ENCODE measurements around the gene EGR2.

The EGR2 gene

DNA sequence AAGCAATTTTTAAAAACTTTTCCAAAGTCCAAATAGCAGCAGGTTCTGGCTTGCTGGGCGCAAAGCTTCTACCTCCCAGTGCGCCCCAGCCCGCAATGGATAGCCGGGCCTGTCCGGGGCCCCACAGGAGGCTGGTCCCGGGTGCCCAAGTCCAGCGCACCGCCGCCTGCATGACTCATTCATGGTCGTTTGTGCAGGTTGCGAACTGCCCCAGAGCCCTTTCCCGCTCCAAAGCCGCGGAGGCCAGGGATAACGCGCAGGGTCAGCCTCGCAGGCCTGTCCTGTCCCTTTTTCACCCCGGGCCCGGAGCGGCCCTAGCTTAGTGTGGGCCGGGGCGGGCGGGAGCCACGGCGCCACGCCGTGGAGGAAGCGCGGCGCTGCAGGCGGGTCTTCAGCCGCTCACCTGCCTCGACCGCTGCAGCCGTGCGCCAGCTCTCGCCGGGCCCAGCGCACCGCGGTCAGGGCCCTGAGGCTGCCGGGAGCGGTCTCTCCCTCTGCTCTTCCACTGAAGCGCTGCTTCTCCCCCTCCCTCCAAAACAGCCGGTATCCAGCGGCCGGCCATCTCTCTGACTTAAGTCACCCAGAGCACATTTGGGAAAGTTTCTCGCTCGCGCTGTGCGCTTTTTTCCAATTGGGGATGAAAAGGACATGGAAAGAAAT lies 1.7 kb upstream of the EGR2 start:
- peak; percentile 89 for DNase-seq

DNA sequence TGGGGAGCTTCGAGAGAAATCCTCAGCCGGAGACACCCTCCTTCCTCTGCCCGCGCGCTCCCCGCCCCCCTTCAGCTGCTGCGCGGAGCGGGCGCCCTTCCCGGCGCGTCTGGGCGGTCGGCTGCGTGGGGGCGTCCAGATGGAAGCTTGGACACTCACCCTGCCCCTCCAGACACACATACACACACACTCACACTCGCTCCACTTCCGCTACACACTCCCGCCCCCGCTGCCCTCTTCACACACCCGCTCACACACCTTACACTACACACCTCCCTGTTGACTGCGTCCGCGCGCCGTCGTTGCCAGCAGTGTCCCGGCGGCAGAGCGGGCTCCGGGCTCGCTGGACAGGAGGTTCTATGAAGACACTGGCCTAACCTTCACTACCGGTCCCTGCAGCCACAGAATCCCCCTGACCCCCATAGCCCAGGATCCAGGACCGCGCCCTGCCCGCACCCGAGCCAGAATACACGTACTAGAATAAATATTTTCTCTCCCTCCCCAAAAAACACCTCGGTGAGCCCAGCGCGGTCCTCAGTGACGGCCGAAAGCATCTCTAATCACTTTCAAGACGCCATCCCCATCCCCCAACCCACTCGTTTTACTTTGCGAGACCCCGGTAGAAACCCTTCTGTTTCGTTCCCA lies 1.1 kb upstream of the EGR2 start:
- peak; percentile 88 for DNase-seq

DNA sequence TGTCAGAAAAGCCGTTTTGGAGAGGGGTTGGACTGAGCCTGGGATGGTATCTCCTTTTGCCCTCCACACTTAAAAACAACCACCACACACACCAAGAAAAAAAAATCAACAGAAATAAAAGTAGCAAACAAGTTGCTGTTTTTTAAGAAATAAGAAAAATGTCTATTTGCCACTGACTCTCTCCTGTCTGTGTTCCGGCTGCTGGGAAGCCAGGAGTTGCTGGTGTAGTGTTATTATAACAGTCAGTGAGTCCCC lies 163 bp downstream of the EGR2 start:
- DNase-seq: no peak

- peak; percentile 76 for DNase-seq
Measured at GRCh38 chr10:62815381-62816075, 638 bp downstream of the EGR2 start.

GRCh38 chr10:62814756-62815380 lies 1.3 kb downstream of the EGR2 start:
- DNase-seq: peak; percentile 73

DNA sequence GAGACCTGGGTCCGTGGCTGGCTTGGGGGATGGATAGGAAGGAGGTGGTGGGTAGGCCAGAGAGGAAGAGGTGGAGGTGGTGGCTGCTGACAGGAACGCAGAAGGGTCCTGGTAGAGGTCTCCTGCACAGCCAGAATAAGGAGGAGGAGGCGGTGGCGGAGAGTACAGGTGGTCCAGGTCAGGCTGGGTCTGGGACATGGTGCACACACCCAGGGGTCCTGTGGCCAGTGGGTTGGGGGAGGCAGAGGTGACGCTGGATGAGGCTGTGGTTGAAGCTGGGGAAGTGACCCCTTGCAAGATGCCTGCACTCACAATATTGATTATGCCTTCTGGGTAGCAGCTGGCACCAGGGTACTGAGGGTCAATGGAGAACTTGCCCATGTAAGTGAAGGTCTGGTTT lies 2.2 kb downstream of the EGR2 start:
- no peak for DNase-seq

GRCh38 chr10:62813453-62813852 lies 2.7 kb downstream of the EGR2 start:
- no peak for DNase-seq

DNA sequence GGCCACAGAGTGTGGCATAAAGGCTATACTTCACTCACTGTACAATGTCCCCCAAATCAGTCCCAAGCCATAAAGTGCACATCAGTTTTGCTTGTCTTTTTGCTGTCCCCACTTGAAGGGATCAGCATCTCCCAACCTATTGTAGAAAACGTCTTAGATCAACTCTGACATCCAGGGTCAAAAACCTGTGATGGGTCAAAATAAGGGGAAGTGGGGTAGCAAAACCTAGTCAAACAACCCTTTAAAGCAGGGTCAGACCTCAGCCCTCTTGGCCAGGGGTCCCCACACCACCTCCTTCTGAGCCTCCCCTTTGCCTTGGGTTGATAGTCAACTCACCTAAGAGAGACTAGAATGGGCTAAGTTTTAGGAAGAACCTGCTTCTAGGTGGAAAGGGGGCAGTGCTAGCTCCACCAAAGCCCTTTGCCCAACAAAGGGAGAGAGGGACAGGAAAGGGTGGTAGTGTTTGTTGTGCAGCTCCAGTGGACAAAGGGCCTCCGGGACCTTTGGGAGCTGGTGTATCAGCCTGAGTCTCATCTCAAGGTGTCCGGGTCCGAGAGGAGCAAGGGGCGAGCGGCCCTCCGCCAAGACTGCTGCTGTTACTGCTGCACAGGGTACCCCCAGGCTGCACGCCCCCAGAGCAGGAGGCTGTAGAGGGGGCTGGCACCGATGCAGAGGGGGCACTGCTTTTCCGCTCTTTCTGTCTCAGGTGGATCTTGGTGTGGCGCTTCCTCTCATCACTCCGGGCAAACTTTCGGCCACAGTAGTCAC lies 3.3 kb downstream of the EGR2 start:
- DNase-seq: no peak

DNA sequence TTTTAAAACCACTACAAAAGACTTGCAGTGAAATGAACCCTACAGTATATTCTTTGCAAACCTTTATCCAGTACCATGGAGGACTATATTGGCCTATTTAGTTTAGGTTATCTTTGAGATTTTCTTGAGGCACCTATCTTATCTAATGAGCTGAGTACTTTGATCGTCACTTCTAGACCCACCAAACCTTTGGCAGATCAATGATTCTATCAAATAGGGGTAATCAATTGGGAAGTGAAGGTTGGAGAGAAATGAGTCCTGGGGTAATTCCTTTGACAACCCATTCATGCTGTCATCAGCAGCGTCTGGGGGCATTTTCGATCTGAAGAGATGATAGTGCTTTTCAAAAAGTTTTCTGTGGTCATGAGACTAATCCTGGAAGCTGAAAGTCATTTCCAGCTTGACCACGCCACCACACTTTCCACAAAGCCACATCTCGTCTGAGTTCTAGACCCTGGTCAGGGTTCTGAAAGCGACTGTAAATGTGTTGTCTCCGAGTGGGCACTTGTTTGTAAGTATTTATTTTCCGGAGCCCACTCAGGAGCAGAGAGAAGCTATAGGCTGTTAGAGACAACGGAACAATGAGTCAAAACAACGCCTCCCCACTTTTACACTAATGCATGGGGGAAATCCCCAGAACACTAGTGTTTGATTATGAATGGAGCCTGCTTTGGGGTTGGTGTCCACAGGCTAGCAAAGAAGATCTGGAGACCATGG lies 4.8 kb downstream of the EGR2 start:
- DNase-seq: peak; percentile 89

- no peak for DNase-seq
Measured at GRCh38 chr10:62810156-62810902, 5.8 kb downstream of the EGR2 start.

- no peak for DNase-seq
Measured at GRCh38 chr10:62806251-62806650, 9.9 kb downstream of the EGR2 start.

DNA sequence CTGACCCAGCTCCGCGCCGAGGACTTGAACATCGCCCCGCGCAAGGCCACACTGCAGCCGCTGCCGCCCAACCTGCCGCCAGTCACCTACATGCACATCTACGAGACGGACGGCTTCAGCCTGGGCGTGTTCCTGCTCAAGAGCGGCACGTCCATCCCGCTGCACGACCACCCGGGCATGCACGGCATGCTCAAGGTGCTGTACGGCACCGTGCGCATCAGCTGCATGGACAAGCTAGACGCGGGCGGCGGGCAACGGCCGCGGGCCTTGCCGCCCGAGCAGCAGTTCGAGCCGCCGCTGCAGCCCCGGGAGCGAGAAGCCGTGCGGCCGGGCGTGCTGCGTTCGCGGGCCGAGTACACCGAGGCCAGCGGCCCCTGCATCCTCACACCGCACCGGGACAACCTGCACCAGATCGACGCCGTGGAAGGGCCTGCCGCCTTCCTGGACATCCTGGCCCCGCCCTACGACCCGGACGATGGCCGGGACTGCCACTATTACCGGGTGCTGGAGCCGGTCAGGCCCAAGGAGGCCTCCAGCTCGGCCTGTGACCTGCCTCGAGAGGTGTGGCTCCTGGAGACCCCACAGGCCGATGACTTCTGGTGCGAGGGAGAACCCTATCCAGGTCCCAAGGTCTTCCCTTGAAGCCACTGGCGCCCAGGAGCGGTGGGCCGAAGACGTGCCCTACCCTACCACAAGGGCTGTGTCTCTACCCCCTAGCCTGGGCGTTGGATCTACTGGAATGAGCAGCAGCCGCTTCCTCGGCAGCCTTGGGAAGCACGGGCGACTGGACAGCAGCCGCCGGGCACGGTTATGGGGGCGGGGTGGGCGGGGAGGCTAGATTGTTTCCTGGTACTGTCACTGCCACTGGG lies 10.7 kb downstream of the EGR2 start:
- DNase-seq: peak; percentile 71

DNA sequence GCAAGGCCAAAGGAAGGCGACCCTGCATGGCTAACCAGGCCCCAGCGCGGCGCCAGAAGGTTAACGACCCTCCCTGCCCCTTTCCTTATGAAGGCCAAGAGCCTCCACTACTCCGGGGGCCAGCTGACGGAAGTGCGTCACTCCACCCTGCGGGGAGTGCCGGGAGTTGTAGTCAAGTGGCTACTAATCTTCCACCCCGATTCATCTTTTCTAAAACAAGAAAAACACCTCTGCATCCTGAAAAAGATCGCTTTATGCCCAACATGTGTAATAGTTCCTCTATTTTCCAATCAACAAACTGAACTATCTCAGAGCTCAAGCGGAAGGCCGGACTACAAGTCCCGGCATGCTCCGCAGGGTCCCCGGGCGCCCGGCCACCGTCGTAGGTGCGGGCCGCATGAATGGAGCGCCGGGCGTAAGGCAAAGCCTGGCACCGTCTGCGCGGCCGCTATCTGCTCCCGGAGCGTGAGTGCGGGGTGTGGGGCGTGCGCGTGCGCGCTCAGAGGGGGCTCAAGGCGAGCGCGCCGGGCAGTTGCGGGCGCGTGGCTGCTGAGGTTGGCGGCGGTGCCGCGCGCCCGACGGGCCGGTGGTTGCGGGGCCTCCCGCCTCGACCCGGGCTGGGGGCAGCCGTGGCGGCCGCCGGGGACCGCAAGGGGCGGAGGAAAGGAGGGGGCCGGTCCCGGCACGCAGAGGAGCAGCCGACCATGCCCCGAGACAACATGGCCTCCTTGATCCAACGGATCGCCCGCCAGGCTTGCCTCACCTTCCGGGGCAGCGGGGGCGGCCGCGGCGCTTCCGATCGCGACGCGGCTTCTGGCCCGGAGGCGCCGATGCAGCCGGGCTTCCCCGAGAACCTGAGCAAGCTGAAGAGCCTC lies 11.6 kb downstream of the EGR2 start, which contains the start of gene ADO:
TSS of gene ADO (plus strand) at position 365 of the 875 bp plus-strand sequence. CDS start at position 705, 340 bp downstream.
- DNase-seq: peak; percentile 92

- DNase-seq: no peak
Measured at GRCh38 chr10:62803724-62804355, 12.3 kb downstream of the EGR2 start.

GRCh38 chr10:62801871-62802270 lies 14.3 kb downstream of the EGR2 start:
- DNase-seq: no peak

- DNase-seq: no peak
Measured at GRCh38 chr10:62796896-62797295, 19.3 kb downstream of the EGR2 start.

- no peak for DNase-seq
Measured at GRCh38 chr10:62795762-62796161, 20.4 kb downstream of the EGR2 start.

DNA sequence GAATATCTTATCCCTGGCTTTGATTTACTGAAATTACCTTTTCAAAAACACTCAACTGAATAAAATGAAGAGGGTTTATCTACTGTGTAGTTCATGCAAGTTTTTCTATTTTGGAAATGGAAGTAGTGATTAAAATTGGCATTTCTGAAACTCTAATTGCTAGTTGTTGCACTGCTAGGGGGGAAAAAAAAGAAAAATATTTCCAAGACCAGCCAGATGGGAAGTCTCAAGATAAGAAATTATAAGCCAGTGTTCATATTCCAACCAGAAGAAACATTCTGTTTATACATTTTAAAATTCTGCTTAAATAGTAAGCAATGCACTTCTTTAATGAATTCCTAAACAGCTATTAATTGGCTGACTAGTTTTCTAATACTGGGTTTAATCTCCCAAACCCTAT lies 21.1 kb downstream of the EGR2 start:
- no peak for DNase-seq

GRCh38 chr10:62794306-62794705 lies 21.9 kb downstream of the EGR2 start:
- DNase-seq: no peak
